ENCODE data around the gene FMN1.

The FMN1 gene

GRCh38 chr15:32842081-32842480 lies 352.4 kb downstream of the FMN1 start:
- no peak overlapping the region for H3K4me3 ChIP-seq (ENCODE audit: control insufficient read depth, low read depth, low read length)
- no peak for DNase-seq (ENCODE audit: low read depth)
- no peak for TF ChIP-seq CTCF (IDR thresholded peaks at IDR 0.05; ENCODE audit: control insufficient read depth, insufficient read depth, low read depth, low read length, missing control alignments)

- no peak overlapping the region for H3K4me3 ChIP-seq (ENCODE audit: control insufficient read depth, low read depth, low read length)
- no peak for DNase-seq (ENCODE audit: low read depth)
- no peak for TF ChIP-seq CTCF (IDR thresholded peaks at IDR 0.05; ENCODE audit: control insufficient read depth, insufficient read depth, low read depth, low read length, missing control alignments)
Measured at GRCh38 chr15:32840507-32841245, 353.8 kb downstream of the FMN1 start.

- no peak overlapping the region for H3K4me3 ChIP-seq (ENCODE audit: control insufficient read depth, low read depth, low read length)
- peak; percentile 74 for DNase-seq (ENCODE audit: low read depth)
- TF ChIP-seq CTCF (IDR thresholded peaks at IDR 0.05; ENCODE audit: control insufficient read depth, insufficient read depth, low read depth, low read length, missing control alignments): no peak
Measured at GRCh38 chr15:32838820-32839219, 355.7 kb downstream of the FMN1 start.

- no peak for DNase-seq (ENCODE audit: low read depth)
Measured at GRCh38 chr15:32838338-32838737, 356.2 kb downstream of the FMN1 start.

GRCh38 chr15:32837935-32838334 lies 356.6 kb downstream of the FMN1 start:
- no peak overlapping the region for H3K4me3 ChIP-seq (ENCODE audit: control insufficient read depth, low read depth, low read length)
- TF ChIP-seq CTCF (IDR thresholded peaks at IDR 0.05; ENCODE audit: control insufficient read depth, insufficient read depth, low read depth, low read length, missing control alignments): no peak
- DNase-seq (ENCODE audit: low read depth): no peak

More at GRCh38 chr15:32838338-32838737, 356.2 kb downstream of the FMN1 start:
- no peak for TF ChIP-seq CTCF (IDR thresholded peaks at IDR 0.05; ENCODE audit: control insufficient read depth, insufficient read depth, low read depth, low read length, missing control alignments)
- no peak overlapping the region for H3K4me3 ChIP-seq (ENCODE audit: control insufficient read depth, low read depth, low read length)

GRCh38 chr15:32834156-32834555 lies 360.4 kb downstream of the FMN1 start:
- no peak for TF ChIP-seq CTCF (IDR thresholded peaks at IDR 0.05; ENCODE audit: control insufficient read depth, insufficient read depth, low read depth, low read length, missing control alignments)
- DNase-seq (ENCODE audit: low read depth): no peak
- H3K4me3 ChIP-seq (ENCODE audit: control insufficient read depth, low read depth, low read length): no peak overlapping the region

All from AG09309 (cell line).